ENCODE data around the gene PODNL1.

PODNL1 gene

GRCh38 chr19:13906521-13906904 is 31.7 kb downstream of the PODNL1 start:
- H2BK15ac ChIP-seq (ENCODE audit: low read length), result no peak overlapping the region
- peak overlapping the region; percentile 9 for H3K23ac ChIP-seq (ENCODE audit: low read depth, low read length, poor library complexity)
- H3K4me3 ChIP-seq (ENCODE audit: low read length in 2 of 2), result peak overlapping the region; percentile 96
- peak overlapping the region; percentile 97 for H3K18ac ChIP-seq (ENCODE audit: low read length)
- no peaks in the 10 kb centered on the region for H3K79me1 ChIP-seq (ENCODE audit: low read depth, low read length)
- peak overlapping the region; percentile 93 for H3K9ac ChIP-seq (ENCODE audit: low read depth, low read length, poor library complexity)
- no peak overlapping the region for H4K8ac ChIP-seq (ENCODE audit: low read depth, low read length)
- peaks cover 0 to 2% of the 10 kb centered on the region in 2 donors for H3K9me3 ChIP-seq (replicated peaks in 1 of 2; ENCODE audit: control insufficient read depth in 2 of 2, insufficient read depth in 1 of 2, low read depth in 1 of 2, low read length in 2 of 2)
- no peak overlapping the region for H4K91ac ChIP-seq (ENCODE audit: low read depth, low read length, poor library complexity)
- no peak overlapping the region for H3K14ac ChIP-seq (ENCODE audit: low read length)
- H2AK5ac ChIP-seq (ENCODE audit: low read depth, low read length), result no peak overlapping the region
- peaks cover 5% of the 10 kb centered on the region in 2 donors for H3K4me1 ChIP-seq (ENCODE audit: control insufficient read depth in 2 of 2, insufficient read depth in 1 of 2, low read depth in 1 of 2, low read length in 2 of 2)
- no peaks in the 10 kb centered on the region for H3K27me3 ChIP-seq (ENCODE audit: control insufficient read depth in 3 of 3, insufficient read depth in 3 of 3, low read depth in 1 of 3, low read length in 3 of 3)
- DNase-seq (ENCODE audit: low spot score), result no peak
- H3K4me2 ChIP-seq (ENCODE audit: insufficient read depth, low read length, poor library complexity, severe bottlenecking), result peak overlapping the region; percentile 78
- H2BK5ac ChIP-seq (ENCODE audit: low read length), result no peak overlapping the region
- H3K27ac ChIP-seq (replicated peaks; ENCODE audit: low read length), result no peak overlapping the region
- no peak overlapping the region for H3K4ac ChIP-seq (ENCODE audit: low read length)
- H2AFZ ChIP-seq (ENCODE audit: low read length), result peak overlapping the region; percentile 98
- H2BK12ac ChIP-seq (ENCODE audit: low read length), result no peak overlapping the region
- peaks cover 7 to 17% of the 10 kb centered on the region in 2 donors for H3K36me3 ChIP-seq (replicated peaks in 1 of 2; ENCODE audit: control insufficient read depth in 2 of 2, insufficient read depth in 2 of 2, low read length in 2 of 2)
- WGBS, 2 donors (ENCODE audit: extremely low coverage in 2 of 2, insufficient read length in 2 of 2, insufficient replicate concordance in 1 of 2), result no CpG with 5 or more reads among the region's 13 CpGs
- H2BK120ac ChIP-seq (ENCODE audit: low read depth, low read length), result no peak overlapping the region

GRCh38 chr19:13905634-13906520 is 32.3 kb downstream of the PODNL1 start, which contains the start of the genes BRME1 and CC2D1A:
TSS of gene BRME1 (minus strand) at chr19:13906117. CDS start at chr19:13904892, 1,225 bp downstream.
TSS of gene CC2D1A (plus strand) at chr19:13906201. CDS start at chr19:13906442, 241 bp downstream.
- H3K4me3 ChIP-seq (ENCODE audit: low read length in 2 of 2), result peak within 1 kb of the TSS; percentile 96
- peak within 1 kb of the TSS; percentile 93 for H3K9ac ChIP-seq (ENCODE audit: low read depth, low read length, poor library complexity)
- H3K79me1 ChIP-seq (ENCODE audit: low read depth, low read length), result no peaks in the 10 kb centered on the region
- no peak within 1 kb of the TSS for H2BK12ac ChIP-seq (ENCODE audit: low read length)
- H2BK15ac ChIP-seq (ENCODE audit: low read length), result peak within 1 kb of the TSS; percentile 93
- no CpG with 5 or more reads among the region's 86 CpGs for WGBS, 2 donors (ENCODE audit: extremely low coverage in 2 of 2, insufficient read length in 2 of 2, insufficient replicate concordance in 1 of 2)
- peaks cover 0 to 2% of the 10 kb centered on the region in 2 donors for H3K9me3 ChIP-seq (replicated peaks in 1 of 2; ENCODE audit: control insufficient read depth in 2 of 2, insufficient read depth in 1 of 2, low read depth in 1 of 2, low read length in 2 of 2)
- peak; percentile 71 for DNase-seq (ENCODE audit: low spot score)
- H2AFZ ChIP-seq (ENCODE audit: low read length), result peak within 1 kb of the TSS; percentile 98
- peak within 1 kb of the TSS; percentile 78 for H3K4me2 ChIP-seq (ENCODE audit: insufficient read depth, low read length, poor library complexity, severe bottlenecking)
- no peak within 1 kb of the TSS for H2BK120ac ChIP-seq (ENCODE audit: low read depth, low read length)
- H2AK5ac ChIP-seq (ENCODE audit: low read depth, low read length), result peak within 1 kb of the TSS; percentile 71
- peak within 1 kb of the TSS; percentile 90 for H3K14ac ChIP-seq (ENCODE audit: low read length)
- no peak within 1 kb of the TSS for H3K27ac ChIP-seq (replicated peaks; ENCODE audit: low read length)
- peaks cover 5% of the 10 kb centered on the region in 2 donors for H3K4me1 ChIP-seq (ENCODE audit: control insufficient read depth in 2 of 2, insufficient read depth in 1 of 2, low read depth in 1 of 2, low read length in 2 of 2)
- H3K23ac ChIP-seq (ENCODE audit: low read depth, low read length, poor library complexity), result peak within 1 kb of the TSS; percentile 75
- peak within 1 kb of the TSS; percentile 97 for H3K18ac ChIP-seq (ENCODE audit: low read length)
- H3K36me3 ChIP-seq (replicated peaks in 1 of 2; ENCODE audit: control insufficient read depth in 2 of 2, insufficient read depth in 2 of 2, low read length in 2 of 2), result peaks cover 6 to 13% of the 10 kb centered on the region in 2 donors
- peak within 1 kb of the TSS; percentile 75 for H2BK5ac ChIP-seq (ENCODE audit: low read length)
- H4K8ac ChIP-seq (ENCODE audit: low read depth, low read length), result peak within 1 kb of the TSS; percentile 19
- H3K27me3 ChIP-seq (ENCODE audit: control insufficient read depth in 3 of 3, insufficient read depth in 3 of 3, low read depth in 1 of 3, low read length in 3 of 3), result no peaks in the 10 kb centered on the region
- no peak within 1 kb of the TSS for H4K91ac ChIP-seq (ENCODE audit: low read depth, low read length, poor library complexity)
- no peak within 1 kb of the TSS for H3K4ac ChIP-seq (ENCODE audit: low read length)

GRCh38 chr19:13902993-13903555 is 35.1 kb downstream of the PODNL1 start:
- no peak overlapping the region for H3K4ac ChIP-seq (ENCODE audit: low read length)
- H3K4me2 ChIP-seq (ENCODE audit: insufficient read depth, low read length, poor library complexity, severe bottlenecking), result no peak overlapping the region
- no peak overlapping the region for H3K9ac ChIP-seq (ENCODE audit: low read depth, low read length, poor library complexity)
- DNase-seq (ENCODE audit: low spot score), result no peak
- no peaks in the 10 kb centered on the region for H3K79me1 ChIP-seq (ENCODE audit: low read depth, low read length)
- no peak overlapping the region for H2BK12ac ChIP-seq (ENCODE audit: low read length)
- WGBS, 2 donors (ENCODE audit: extremely low coverage in 2 of 2, insufficient read length in 2 of 2, insufficient replicate concordance in 1 of 2), result no CpG with 5 or more reads among the region's 4 CpGs
- no peak overlapping the region for H4K91ac ChIP-seq (ENCODE audit: low read depth, low read length, poor library complexity)
- no peak overlapping the region for H2AK5ac ChIP-seq (ENCODE audit: low read depth, low read length)
- no peak overlapping the region for H3K4me3 ChIP-seq (ENCODE audit: low read length in 2 of 2)
- H4K8ac ChIP-seq (ENCODE audit: low read depth, low read length), result no peak overlapping the region
- no peak overlapping the region for H2AFZ ChIP-seq (ENCODE audit: low read length)
- no peak overlapping the region for H2BK15ac ChIP-seq (ENCODE audit: low read length)
- no peak overlapping the region for H3K18ac ChIP-seq (ENCODE audit: low read length)
- no peak overlapping the region for H3K14ac ChIP-seq (ENCODE audit: low read length)
- H3K36me3 ChIP-seq (replicated peaks in 1 of 2; ENCODE audit: control insufficient read depth in 2 of 2, insufficient read depth in 2 of 2, low read length in 2 of 2), result no peaks in the 10 kb centered on the region
- peaks cover 5% of the 10 kb centered on the region in 2 donors for H3K4me1 ChIP-seq (ENCODE audit: control insufficient read depth in 2 of 2, insufficient read depth in 1 of 2, low read depth in 1 of 2, low read length in 2 of 2)
- no peak overlapping the region for H3K23ac ChIP-seq (ENCODE audit: low read depth, low read length, poor library complexity)
- H2BK120ac ChIP-seq (ENCODE audit: low read depth, low read length), result no peak overlapping the region
- no peaks in the 10 kb centered on the region for H3K27me3 ChIP-seq (ENCODE audit: control insufficient read depth in 3 of 3, insufficient read depth in 3 of 3, low read depth in 1 of 3, low read length in 3 of 3)
- H2BK5ac ChIP-seq (ENCODE audit: low read length), result no peak overlapping the region
- no peaks in the 10 kb centered on the region for H3K9me3 ChIP-seq (replicated peaks in 1 of 2; ENCODE audit: control insufficient read depth in 2 of 2, insufficient read depth in 1 of 2, low read depth in 1 of 2, low read length in 2 of 2)
- no peak overlapping the region for H3K27ac ChIP-seq (replicated peaks; ENCODE audit: low read length)
